H1 (cell line): Measurements from ENCODE around the gene LAP3. TPM values are rescaled to one million over a fixed set of nuclear protein-coding genes. Genes with fewer than 3 reads are reported as not detected.

Experiments
- CBX5 ChIP-seq: fragments of 300-800, 300-1000 bp; sonication (generic); IDR thresholded peaks from 2 replicates; pipeline ENCODE4 v1.7.1; 2016; ENCODE audit warnings: antibody characterized with exemption, low read length, low read depth
- CHD1 ChIP-seq: IDR thresholded peaks from 2 replicates; pipeline ENCODE4 v1.6.1; 2012; ENCODE audit warnings: low read depth, low read length, improper control_type of control experiment
- POLR2AphosphoS5 ChIP-seq: IDR thresholded peaks from 2 replicates; pipeline ENCODE4 v1.6.1; 2011; ENCODE audit warnings: low read depth, low read length
- RFX5 ChIP-seq: IDR thresholded peaks from 2 replicates; pipeline ENCODE4 v1.6.1; 2011; ENCODE audit warnings: low read depth, low read length, improper control_type of control experiment, borderline replicate concordance
- SAP30 ChIP-seq: fragments of 300-600 bp; sonication (generic); IDR thresholded peaks from 2 replicates; pipeline ENCODE4 v1.7.1; 2012; ENCODE audit warnings: low read length, moderate library complexity, mild to moderate bottlenecking, inconsistent platforms; ENCODE audit not compliant: insufficient read depth, insufficient replicate concordance
- SP1 ChIP-seq: IDR thresholded peaks from 2 replicates; pipeline ENCODE4 v1.6.1; 2011; ENCODE audit warnings: low read depth, low read length
- SUZ12 ChIP-seq: fragments of 200-600 bp; sonication (generic); IDR thresholded peaks from 2 replicates; pipeline ENCODE4 v1.6.1; 2012; ENCODE audit warnings: mild to moderate bottlenecking, inconsistent platforms, low read length, moderate library complexity, mixed read lengths
- YY1 ChIP-seq: IDR thresholded peaks from 2 replicates; pipeline ENCODE4 v1.6.1; 2011; ENCODE audit warnings: low read depth, mild to moderate bottlenecking, low read length
- polyA plus RNA-seq, 7 experiments: library from polyadenylated mRNA; depleted of rRNA in 3 of 7; stranded (reverse) in 5 of 7; unstranded in 2 of 7; fragments of >200 nt in 5 of 7; fragments of 200-250 nt in 2 of 7; gene quantifications; 1 replicate in 5 of 7; 2 replicates in 1 of 7; 4 replicates in 1 of 7; pipeline versions ENCODE4 v1.2.1 to v1.2.3, GENCODE V29; 2011 to 2013; ENCODE audit warnings: missing spikeins in 2 of 7, mixed read lengths in 2 of 7
- total RNA-seq: library from RNA; stranded (reverse); fragmentation: NEBNext Ultra II Directional; extraction: Animal tissue kit (Norgen Biotek cat#: 25700); gene quantifications from 2 replicates; pipeline ENCODE4 v1.2.1, GENCODE V29; 2021
- TF ChIP-seq, protein P1 (sequence below): fragments of 300-600 bp; sonication (generic); IDR thresholded peaks from 2 replicates; pipeline ENCODE4 v1.7.1; 2012; ENCODE audit warnings: low read length, moderate library complexity, mild to moderate bottlenecking, inconsistent platforms; ENCODE audit not compliant: insufficient replicate concordance
- TF ChIP-seq, protein P2 (sequence below): IDR thresholded peaks from 2 replicates; pipeline ENCODE4 v1.6.1; 2012; ENCODE audit warnings: inconsistent platforms

Gene LAP3
- total and polyA plus RNA-seq, 2 of the 8 experiments (the other 6 are each of a cell fraction or from before 2014, with no cell fraction given) = 28.3 to 50.9 TPM

DNA sequence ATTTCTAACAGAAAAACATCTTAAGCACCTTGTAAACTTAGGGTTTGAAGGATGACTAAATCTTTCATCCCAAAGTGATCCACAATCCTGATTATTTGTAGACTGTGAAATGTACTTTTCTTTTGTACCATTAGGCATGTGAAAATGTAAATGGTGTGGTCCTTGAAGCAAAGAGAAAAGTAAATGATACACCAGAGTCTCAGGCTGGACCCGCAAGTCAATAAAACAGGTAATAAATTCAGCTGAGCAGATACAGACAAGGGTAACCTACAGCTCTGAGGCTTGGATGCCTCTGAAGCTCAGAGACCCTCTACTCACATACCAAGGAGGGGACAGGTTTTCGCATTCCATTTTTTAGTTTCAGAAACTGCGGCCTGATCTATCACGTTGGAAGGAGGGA is 2.8 kb upstream of the LAP3 start (continued):
- TF ChIP-seq, protein P1, sequence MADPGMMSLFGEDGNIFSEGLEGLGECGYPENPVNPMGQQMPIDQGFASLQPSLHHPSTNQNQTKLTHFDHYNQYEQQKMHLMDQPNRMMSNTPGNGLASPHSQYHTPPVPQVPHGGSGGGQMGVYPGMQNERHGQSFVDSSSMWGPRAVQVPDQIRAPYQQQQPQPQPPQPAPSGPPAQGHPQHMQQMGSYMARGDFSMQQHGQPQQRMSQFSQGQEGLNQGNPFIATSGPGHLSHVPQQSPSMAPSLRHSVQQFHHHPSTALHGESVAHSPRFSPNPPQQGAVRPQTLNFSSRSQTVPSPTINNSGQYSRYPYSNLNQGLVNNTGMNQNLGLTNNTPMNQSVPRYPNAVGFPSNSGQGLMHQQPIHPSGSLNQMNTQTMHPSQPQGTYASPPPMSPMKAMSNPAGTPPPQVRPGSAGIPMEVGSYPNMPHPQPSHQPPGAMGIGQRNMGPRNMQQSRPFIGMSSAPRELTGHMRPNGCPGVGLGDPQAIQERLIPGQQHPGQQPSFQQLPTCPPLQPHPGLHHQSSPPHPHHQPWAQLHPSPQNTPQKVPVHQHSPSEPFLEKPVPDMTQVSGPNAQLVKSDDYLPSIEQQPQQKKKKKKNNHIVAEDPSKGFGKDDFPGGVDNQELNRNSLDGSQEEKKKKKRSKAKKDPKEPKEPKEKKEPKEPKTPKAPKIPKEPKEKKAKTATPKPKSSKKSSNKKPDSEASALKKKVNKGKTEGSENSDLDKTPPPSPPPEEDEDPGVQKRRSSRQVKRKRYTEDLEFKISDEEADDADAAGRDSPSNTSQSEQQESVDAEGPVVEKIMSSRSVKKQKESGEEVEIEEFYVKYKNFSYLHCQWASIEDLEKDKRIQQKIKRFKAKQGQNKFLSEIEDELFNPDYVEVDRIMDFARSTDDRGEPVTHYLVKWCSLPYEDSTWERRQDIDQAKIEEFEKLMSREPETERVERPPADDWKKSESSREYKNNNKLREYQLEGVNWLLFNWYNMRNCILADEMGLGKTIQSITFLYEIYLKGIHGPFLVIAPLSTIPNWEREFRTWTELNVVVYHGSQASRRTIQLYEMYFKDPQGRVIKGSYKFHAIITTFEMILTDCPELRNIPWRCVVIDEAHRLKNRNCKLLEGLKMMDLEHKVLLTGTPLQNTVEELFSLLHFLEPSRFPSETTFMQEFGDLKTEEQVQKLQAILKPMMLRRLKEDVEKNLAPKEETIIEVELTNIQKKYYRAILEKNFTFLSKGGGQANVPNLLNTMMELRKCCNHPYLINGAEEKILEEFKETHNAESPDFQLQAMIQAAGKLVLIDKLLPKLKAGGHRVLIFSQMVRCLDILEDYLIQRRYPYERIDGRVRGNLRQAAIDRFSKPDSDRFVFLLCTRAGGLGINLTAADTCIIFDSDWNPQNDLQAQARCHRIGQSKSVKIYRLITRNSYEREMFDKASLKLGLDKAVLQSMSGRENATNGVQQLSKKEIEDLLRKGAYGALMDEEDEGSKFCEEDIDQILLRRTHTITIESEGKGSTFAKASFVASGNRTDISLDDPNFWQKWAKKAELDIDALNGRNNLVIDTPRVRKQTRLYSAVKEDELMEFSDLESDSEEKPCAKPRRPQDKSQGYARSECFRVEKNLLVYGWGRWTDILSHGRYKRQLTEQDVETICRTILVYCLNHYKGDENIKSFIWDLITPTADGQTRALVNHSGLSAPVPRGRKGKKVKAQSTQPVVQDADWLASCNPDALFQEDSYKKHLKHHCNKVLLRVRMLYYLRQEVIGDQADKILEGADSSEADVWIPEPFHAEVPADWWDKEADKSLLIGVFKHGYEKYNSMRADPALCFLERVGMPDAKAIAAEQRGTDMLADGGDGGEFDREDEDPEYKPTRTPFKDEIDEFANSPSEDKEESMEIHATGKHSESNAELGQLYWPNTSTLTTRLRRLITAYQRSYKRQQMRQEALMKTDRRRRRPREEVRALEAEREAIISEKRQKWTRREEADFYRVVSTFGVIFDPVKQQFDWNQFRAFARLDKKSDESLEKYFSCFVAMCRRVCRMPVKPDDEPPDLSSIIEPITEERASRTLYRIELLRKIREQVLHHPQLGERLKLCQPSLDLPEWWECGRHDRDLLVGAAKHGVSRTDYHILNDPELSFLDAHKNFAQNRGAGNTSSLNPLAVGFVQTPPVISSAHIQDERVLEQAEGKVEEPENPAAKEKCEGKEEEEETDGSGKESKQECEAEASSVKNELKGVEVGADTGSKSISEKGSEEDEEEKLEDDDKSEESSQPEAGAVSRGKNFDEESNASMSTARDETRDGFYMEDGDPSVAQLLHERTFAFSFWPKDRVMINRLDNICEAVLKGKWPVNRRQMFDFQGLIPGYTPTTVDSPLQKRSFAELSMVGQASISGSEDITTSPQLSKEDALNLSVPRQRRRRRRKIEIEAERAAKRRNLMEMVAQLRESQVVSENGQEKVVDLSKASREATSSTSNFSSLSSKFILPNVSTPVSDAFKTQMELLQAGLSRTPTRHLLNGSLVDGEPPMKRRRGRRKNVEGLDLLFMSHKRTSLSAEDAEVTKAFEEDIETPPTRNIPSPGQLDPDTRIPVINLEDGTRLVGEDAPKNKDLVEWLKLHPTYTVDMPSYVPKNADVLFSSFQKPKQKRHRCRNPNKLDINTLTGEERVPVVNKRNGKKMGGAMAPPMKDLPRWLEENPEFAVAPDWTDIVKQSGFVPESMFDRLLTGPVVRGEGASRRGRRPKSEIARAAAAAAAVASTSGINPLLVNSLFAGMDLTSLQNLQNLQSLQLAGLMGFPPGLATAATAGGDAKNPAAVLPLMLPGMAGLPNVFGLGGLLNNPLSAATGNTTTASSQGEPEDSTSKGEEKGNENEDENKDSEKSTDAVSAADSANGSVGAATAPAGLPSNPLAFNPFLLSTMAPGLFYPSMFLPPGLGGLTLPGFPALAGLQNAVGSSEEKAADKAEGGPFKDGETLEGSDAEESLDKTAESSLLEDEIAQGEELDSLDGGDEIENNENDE = no peak
- TF ChIP-seq SP1 (no peak), SUZ12 (no peak), YY1 (no peak), POLR2AphosphoS5 (no peak), RFX5 (no peak), CHD1 (no peak), SAP30 (no peak), CBX5 (no peak)
- TF ChIP-seq, protein P2, sequence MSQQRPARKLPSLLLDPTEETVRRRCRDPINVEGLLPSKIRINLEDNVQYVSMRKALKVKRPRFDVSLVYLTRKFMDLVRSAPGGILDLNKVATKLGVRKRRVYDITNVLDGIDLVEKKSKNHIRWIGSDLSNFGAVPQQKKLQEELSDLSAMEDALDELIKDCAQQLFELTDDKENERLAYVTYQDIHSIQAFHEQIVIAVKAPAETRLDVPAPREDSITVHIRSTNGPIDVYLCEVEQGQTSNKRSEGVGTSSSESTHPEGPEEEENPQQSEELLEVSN = no peak
- TF ChIP-seq, all 59 proteins: peak for 0
